Panc1 (cell line): Measurements from ENCODE around the gene UGT1A7. TPM values are rescaled to one million over a fixed set of nuclear protein-coding genes. Genes with fewer than 3 reads are reported as not detected.
A peak's percentile ranks its signal among the peaks of the same experiment; 100 is the strongest.
"Not testable (repeated sequence)": the region's sequence is repeated elsewhere in the genome, so short reads cannot be mapped to it uniquely, and the experiment has no call there.

Source experiments
- ATAC-seq: fragments of 200-7000 bp; cut with Tn5 transposase; 2 replicates; pipeline ENCODE4 v1.9.1; 2020; ENCODE audit warnings: mild to moderate bottlenecking, moderate library complexity
- BruUV-seq: library from RNA; stranded (reverse); fragments of 400-500 nt; replicated peaks from 2 replicates; lab custom pipeline; 2021; lab: Mats Ljungman, UMichigan
- CTCF ChIA-PET: fragments of 300-600 bp; sonication (Branson Sonifier 250); formaldehyde crosslinking; loops from one replicate; lab custom pipeline; 2022; ENCODE audit warnings: antibody characterized with exemption; lab: Charles Lee
- POLR2A ChIA-PET: fragments of 300-600 bp; sonication (Branson Sonifier 250); formaldehyde crosslinking; loops from one replicate; lab custom pipeline; 2022; ENCODE audit warnings: antibody characterized with exemption; lab: Charles Lee
- DNase-seq: peaks from one replicate; pipeline ENCODE4 v3.0.0-alpha.2; 2010; ENCODE audit warnings: low read depth, low spot score
- H3K27ac ChIP-seq: 2 replicates; pipeline ENCODE4 v1.5.1; 2011; ENCODE audit warnings: mild to moderate bottlenecking, low read length, inconsistent platforms
- H3K27me3 ChIP-seq: fragments of 200-500 bp; sonication (Bioruptor generic); 2 replicates; pipeline ENCODE4 v1.6.0; 2014; ENCODE audit warnings: low read length, inconsistent platforms; ENCODE audit not compliant: control insufficient read depth, insufficient read depth
- H3K36me3 ChIP-seq: fragments of 200-500 bp; sonication (Bioruptor generic); 2 replicates; pipeline ENCODE4 v1.5.1; 2014; ENCODE audit warnings: inconsistent platforms, mild to moderate bottlenecking, low read length, moderate library complexity; ENCODE audit not compliant: control insufficient read depth, insufficient read depth
- H3K4me1 ChIP-seq: 2 replicates; pipeline ENCODE4 v1.5.1; 2011; ENCODE audit warnings: inconsistent platforms, mild to moderate bottlenecking, low read length, moderate library complexity; ENCODE audit not compliant: control insufficient read depth, insufficient read depth
- H3K4me3 ChIP-seq, 2 experiments: 2 replicates each; pipeline ENCODE4 v1.5.1; 2011 to 2012; ENCODE audit warnings: low read depth in 2 of 2, low read length in 2 of 2, mild to moderate bottlenecking in 2 of 2, inconsistent platforms in 1 of 2, moderate library complexity in 1 of 2
- H3K9me3 ChIP-seq: fragments of 200-500 bp; sonication (Bioruptor generic); 2 replicates; pipeline ENCODE4 v1.5.1; 2014; ENCODE audit warnings: low read depth, mild to moderate bottlenecking, inconsistent platforms, low read length, moderate library complexity; ENCODE audit not compliant: control insufficient read depth, insufficient read depth
- CTCF ChIP-seq: fragments of 450-650 bp; IDR thresholded peaks from 2 replicates; pipeline ENCODE4 v1.5.1; 2017; ENCODE audit warnings: mild to moderate bottlenecking
- POLR2AphosphoS5 ChIP-seq: IDR thresholded peaks from 2 replicates; pipeline ENCODE4 v1.6.1; 2012; ENCODE audit warnings: mild to moderate bottlenecking, low read depth, low read length, moderate library complexity
- REST ChIP-seq, 2 experiments: IDR thresholded peaks; 2 replicates each; pipeline ENCODE4 v1.6.1; 2011 to 2012; ENCODE audit warnings: low read depth in 2 of 2, control low read depth in 1 of 2, low read length in 1 of 2, mild to moderate bottlenecking in 1 of 2, moderate library complexity in 1 of 2; ENCODE audit not compliant: insufficient read depth in 1 of 2
- SIN3A ChIP-seq: IDR thresholded peaks from 2 replicates; pipeline ENCODE4 v1.6.1; 2012; ENCODE audit warnings: low read depth, mild to moderate bottlenecking, low read length, moderate library complexity, borderline replicate concordance; ENCODE audit not compliant: insufficient read depth
- TCF7L2 ChIP-seq: IDR thresholded peaks from 2 replicates; pipeline ENCODE4 v1.6.1; 2011; ENCODE audit warnings: mild to moderate bottlenecking, low read depth, low read length, inconsistent platforms
- in situ Hi-C: cut with HindIII; loops from 2 replicates; pipeline ENCODE4 v1.10.0; 2016; ENCODE audit warnings: low sequenced_read_pairs, low pct_unique_long_range_greater_than_20kb
- intact Hi-C: fragments of 100-400 bp; cut with micrococcal nuclease; formaldehyde crosslinking; loops from one replicate; pipeline ENCODE4 v1.10.0; 2022; ENCODE audit not compliant: unreplicated experiment
- total RNA-seq: library from RNA; stranded (reverse); gene quantifications from one replicate; pipeline ENCODE4 v1.2.1, GENCODE V29; 2021; ENCODE audit not compliant: unreplicated experiment

UGT1A7 gene
- total RNA-seq, 1 experiment from 2014 or later = not detected

- ChIA-PET CTCF (no interaction called here), POLR2A (no interaction called here)
- Histone ChIP-seq H3K27me3 (no peaks in the 10 kb centered on the region), H3K9me3 (no peaks in the 10 kb centered on the region), H3K36me3 (no peaks in the 10 kb centered on the region), H3K27ac (no peak overlapping the region), H3K4me1 (no peaks in the 10 kb centered on the region), H3K4me3 (no peak overlapping the region)
- intact Hi-C loops (no loop called here), in situ Hi-C loops (no loop called here)
- TF ChIP-seq POLR2AphosphoS5 (no peak), SIN3A (no peak), REST (IDR thresholded peaks at IDR 0.05; ENCODE audit: insufficient read depth in 1 of 2, low read depth in 2 of 2, low read length in 1 of 2) (no peak), CTCF (no peak), TCF7L2 (no peak)
- no TSS peak for BruUV-seq
- no peak for DNase-seq
- ATAC-seq = no peak
These were observed 41.8 kb upstream of the UGT1A7 start for GRCh38 chr2:233639860-233640259.

- CTCF ChIA-PET = no interaction called here
- intact Hi-C loops = no loop called here
- no peak for TF ChIP-seq REST (IDR thresholded peaks at IDR 0.05; ENCODE audit: insufficient read depth in 1 of 2, low read depth in 2 of 2, low read length in 1 of 2)
- TF ChIP-seq CTCF = peak; percentile 27; the same call in 1 of the 2 replicates
- no peak for TF ChIP-seq SIN3A
- TF ChIP-seq POLR2AphosphoS5 = no peak
- TF ChIP-seq TCF7L2 = no peak
- Histone ChIP-seq H3K4me1 (no peaks in the 10 kb centered on the region), H3K27me3 (no peaks in the 10 kb centered on the region), H3K9me3 (no peaks in the 10 kb centered on the region), H3K4me3 (no peak overlapping the region), H3K27ac (no peak overlapping the region), H3K36me3 (no peaks in the 10 kb centered on the region)
- in situ Hi-C loops = no loop called here
- POLR2A ChIA-PET = no interaction called here
- DNase-seq = no peak
- no peak for ATAC-seq
- no TSS peak for BruUV-seq
These were observed 38.6 kb upstream of the UGT1A7 start for GRCh38 chr2:233643128-233643527.

- POLR2A ChIA-PET, ATAC-seq, H3K27ac ChIP-seq, intact Hi-C loops, H3K4me3 ChIP-seq, DNase-seq, H3K27me3 ChIP-seq, H3K36me3 ChIP-seq, H3K9me3 ChIP-seq, H3K4me1 ChIP-seq, BruUV-seq, in situ Hi-C loops, CTCF ChIA-PET: not testable (repeated sequence)
These were observed 35.7 kb upstream of the UGT1A7 start for GRCh38 chr2:233646033-233646432.
